ENCODE measurements around the gene YIPF6. TPM values are rescaled to one million over a fixed set of nuclear protein-coding genes. Genes with fewer than 3 reads are reported as not detected.

Gene YIPF6
- polyA plus RNA-seq, 3 donors: 40.0 to 52.8 (median 42.5) TPM

GRCh38 chrX:68584221-68584620, 85.4 kb downstream of the YIPF6 start:
- DNase-seq: no peak

Other genes with a start within 250 kb of the YIPF6 start
- gene OPHN1, start 65.6 kb upstream of the YIPF6 start, polyA plus RNA-seq (ENCODE audit: insufficient read length in 3 of 3): 10 to 100 TPM in 1 of 3 donors, 1 to 10 TPM in 2; 6.9 to 12.5 (median 8.3) TPM
- gene STARD8, start 148.6 kb downstream of the YIPF6 start, polyA plus RNA-seq (ENCODE audit: insufficient read length in 3 of 3): 10 to 100 TPM; 20.3 to 22.9 (median 21.0) TPM